Measurements from ENCODE around the gene ASB3. TPM values are rescaled to one million over a fixed set of nuclear protein-coding genes. Genes with fewer than 3 reads are reported as not detected.

Gene ASB3
- polyA plus RNA-seq, 1 donor (not counting 4 experiments of a cell fraction or from before 2014, with no cell fraction given), result 16.6 TPM

DNA sequence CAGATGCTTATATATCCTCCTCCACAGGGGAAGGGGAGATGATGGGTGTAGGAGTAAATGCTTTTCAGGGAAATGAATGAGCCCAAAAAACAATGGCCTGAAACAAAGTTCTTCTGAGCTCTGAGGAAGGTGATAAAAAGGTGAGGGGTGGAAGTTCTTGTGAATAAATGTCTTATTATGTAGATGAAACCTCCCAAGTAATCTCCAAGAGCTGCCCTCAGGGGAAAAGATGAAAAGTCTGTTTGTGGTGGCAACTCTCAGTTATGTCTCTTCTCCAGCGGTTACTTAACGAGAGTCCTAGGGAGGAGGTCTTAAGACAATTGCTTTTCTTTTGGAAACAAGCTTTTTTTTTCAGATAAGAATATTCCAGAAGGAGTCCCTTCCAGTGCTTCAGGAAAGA, 134.6 kb downstream of the ASB3 start:
- H3K4me1 ChIP-seq (ENCODE audit: control insufficient read depth, extremely low read depth, insufficient read depth, low read length), result no peaks in the 10 kb centered on the region
- H3K27ac ChIP-seq (ENCODE audit: control insufficient read depth, insufficient read depth, low read length), result no peak overlapping the region
- FAIRE-seq (no peak), DNase-seq (ENCODE audit: low read depth, low spot score) (no peak)
- no peaks in the 10 kb centered on the region for H3K9me1 ChIP-seq (ENCODE audit: control insufficient read depth, extremely low read depth, insufficient read depth, low read length)
- H3K9ac ChIP-seq (ENCODE audit: control insufficient read depth, extremely low read depth, insufficient read depth, low read length), result no peak overlapping the region
- TF ChIP-seq EZH2 (IDR thresholded peaks at IDR 0.05; ENCODE audit: low read length) (no peak), CTCF (optimal IDR thresholded peaks at IDR 0.05 in 1 of 3, IDR thresholded peaks at IDR 0.05 in 1 of 3, conservative IDR thresholded peaks at IDR 0.05 in 1 of 3; ENCODE audit: extremely low read depth in 1 of 3, insufficient read depth in 2 of 3, low read length in 3 of 3) (no peak)
- H4K20me1 ChIP-seq (ENCODE audit: control insufficient read depth, extremely low read depth, insufficient read depth, low read length), result no peaks in the 10 kb centered on the region
- no peak overlapping the region for H3K4me3 ChIP-seq (ENCODE audit: control insufficient read depth in 2 of 3, extremely low read depth in 1 of 3, insufficient read depth in 2 of 3, low read depth in 1 of 3, low read length in 3 of 3)
- no peaks in the 10 kb centered on the region for H3K79me2 ChIP-seq (ENCODE audit: control insufficient read depth, insufficient read depth, low read length)
- H2AFZ ChIP-seq (ENCODE audit: control insufficient read depth, low read length), result no peak overlapping the region
- H3K27me3 ChIP-seq (ENCODE audit: control insufficient read depth, extremely low read depth, insufficient read depth, low read length), result no peaks in the 10 kb centered on the region
- H3K4me2 ChIP-seq (ENCODE audit: control insufficient read depth, extremely low read depth, insufficient read depth, low read depth, low read length), result no peak overlapping the region
- no peaks in the 10 kb centered on the region for H3K36me3 ChIP-seq (ENCODE audit: control insufficient read depth in 2 of 2, extremely low read depth in 1 of 2, insufficient read depth in 2 of 2, low read length in 2 of 2)
- no peaks in the 10 kb centered on the region for H3K9me3 ChIP-seq (ENCODE audit: control insufficient read depth, low read depth, low read length)
- dilution Hi-C loops (cut with MboI; ENCODE audit: extremely low pct_ligation_motif_present, low sequenced_read_pairs), result no loop called here

DNA sequence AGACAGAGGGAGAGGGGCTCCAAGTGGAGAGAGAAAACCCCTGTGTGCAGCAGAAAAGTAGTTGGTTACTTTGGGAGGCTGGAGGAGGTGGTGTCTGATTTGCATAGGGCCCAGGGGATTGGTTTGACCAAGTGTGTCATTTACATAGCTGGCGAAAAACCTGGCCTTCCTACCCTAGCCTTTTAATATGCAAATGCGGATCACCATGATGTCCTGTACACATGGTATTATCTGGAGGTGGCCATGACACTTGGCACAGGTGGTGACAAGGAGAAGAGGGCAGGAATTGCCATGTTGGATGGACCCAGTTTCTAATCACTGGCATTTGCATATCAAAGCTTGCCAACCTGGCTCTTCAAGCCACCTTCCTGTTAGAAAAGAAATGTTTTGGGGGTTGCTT, 140.0 kb downstream of the ASB3 start:
- Histone ChIP-seq H3K9ac (ENCODE audit: control insufficient read depth, extremely low read depth, insufficient read depth, low read length) (no peak overlapping the region), H3K4me1 (ENCODE audit: control insufficient read depth, extremely low read depth, insufficient read depth, low read length) (no peaks in the 10 kb centered on the region), H3K27ac (ENCODE audit: control insufficient read depth, insufficient read depth, low read length) (no peak overlapping the region), H3K79me2 (ENCODE audit: control insufficient read depth, insufficient read depth, low read length) (no peaks in the 10 kb centered on the region), H3K36me3 (ENCODE audit: control insufficient read depth in 2 of 2, extremely low read depth in 1 of 2, insufficient read depth in 2 of 2, low read length in 2 of 2) (no peaks in the 10 kb centered on the region), H3K27me3 (ENCODE audit: control insufficient read depth, extremely low read depth, insufficient read depth, low read length) (no peaks in the 10 kb centered on the region), H3K9me3 (ENCODE audit: control insufficient read depth, low read depth, low read length) (no peaks in the 10 kb centered on the region), H4K20me1 (ENCODE audit: control insufficient read depth, extremely low read depth, insufficient read depth, low read length) (no peaks in the 10 kb centered on the region), H3K4me3 (ENCODE audit: control insufficient read depth in 2 of 3, extremely low read depth in 1 of 3, insufficient read depth in 2 of 3, low read depth in 1 of 3, low read length in 3 of 3) (no peak overlapping the region), H3K4me2 (ENCODE audit: control insufficient read depth, extremely low read depth, insufficient read depth, low read depth, low read length) (no peak overlapping the region), H3K9me1 (ENCODE audit: control insufficient read depth, extremely low read depth, insufficient read depth, low read length) (no peaks in the 10 kb centered on the region), H2AFZ (ENCODE audit: control insufficient read depth, low read length) (no peak overlapping the region)
- no peak for TF ChIP-seq CTCF (optimal IDR thresholded peaks at IDR 0.05 in 1 of 3, IDR thresholded peaks at IDR 0.05 in 1 of 3, conservative IDR thresholded peaks at IDR 0.05 in 1 of 3; ENCODE audit: extremely low read depth in 1 of 3, insufficient read depth in 2 of 3, low read length in 3 of 3)
- TF ChIP-seq EZH2 (IDR thresholded peaks at IDR 0.05; ENCODE audit: low read length), result no peak
- dilution Hi-C loops (cut with MboI; ENCODE audit: extremely low pct_ligation_motif_present, low sequenced_read_pairs), result no loop called here
- FAIRE-seq (no peak), DNase-seq (ENCODE audit: low read depth, low spot score) (no peak)

All from keratinocyte (primary cell).